Transverse colon (tissue), 4 donors: ENCODE data around the gene LDHD. TPM values are rescaled to one million over a fixed set of nuclear protein-coding genes. Genes with fewer than 3 reads are reported as not detected.
A peak's percentile ranks its signal among the peaks of the same experiment; 100 is the strongest.

Source experiments
- DNase-seq: peaks from one replicate; pipeline ENCODE4 v3.0.0-alpha.2; 2019
- H3K27ac ChIP-seq, 4 donors: fragments of 200-600 bp; sonication (generic); 2 replicates each; pipeline ENCODE4 v1.5.1; 2016 to 2018; ENCODE audit warnings: inconsistent platforms in 4 of 4
- H3K27me3 ChIP-seq: fragments of 200-600 bp; sonication (generic); 2 replicates; pipeline ENCODE4 v1.5.1; 2017; ENCODE audit warnings: inconsistent platforms
- H3K36me3 ChIP-seq, 4 donors: fragments of 200-600 bp; sonication (generic); 2 replicates each; pipeline ENCODE4 v1.5.1; 2017 to 2019; ENCODE audit warnings: inconsistent platforms in 4 of 4
- H3K4me1 ChIP-seq, 4 donors: fragments of 200-600 bp; sonication (generic); 2 replicates each; pipeline ENCODE4 v1.5.1; 2017 to 2020; ENCODE audit warnings: inconsistent platforms in 4 of 4
- H3K4me3 ChIP-seq, 4 donors: fragments of 200-600 bp; sonication (generic); 1 replicate in 1 of 4; 2 replicates in 3 of 4; pipeline versions ENCODE4 v1.5.1 to v1.6.1; 2017 to 2019; ENCODE audit warnings: inconsistent platforms in 4 of 4
- H3K9me3 ChIP-seq, 2 donors: fragments of 200-600 bp; sonication (generic); 2 replicates each; pipeline ENCODE4 v1.5.1; 2017 to 2019; ENCODE audit warnings: inconsistent platforms in 2 of 2
- CTCF ChIP-seq, 5 experiments: fragments of 200-600 bp in 3 of 5; fragments of 450-650 bp in 2 of 5; sonication (generic) in 3 of 5; IDR thresholded peaks; 1 replicate in 2 of 5; 2 replicates in 3 of 5; pipeline ENCODE4 v1.5.1; 2016 to 2017; ENCODE audit warnings: antibody characterized with exemption in 5 of 5, inconsistent platforms in 3 of 5, mild to moderate bottlenecking in 2 of 5, moderate library complexity in 1 of 5
- EP300 ChIP-seq: sonication (generic); formaldehyde crosslinking; IDR thresholded peaks from one replicate; pipeline ENCODE4 v1.6.1; 2017; ENCODE audit warnings: antibody characterized with exemption, low read depth
- POLR2A ChIP-seq: fragments of 450-650 bp; IDR thresholded peaks from one replicate; pipeline ENCODE4 v1.6.1; 2016; ENCODE audit warnings: antibody characterized with exemption, mild to moderate bottlenecking, moderate library complexity
- POLR2AphosphoS5 ChIP-seq, 3 donors: sonication (generic); formaldehyde crosslinking; IDR thresholded peaks; one replicate each; pipeline ENCODE4 v1.6.1; 2016; ENCODE audit warnings: antibody characterized with exemption in 3 of 3
- WGBS, 2 donors: methylation state at CpG; one replicate each; pipeline ENCODE4 v1.1.5; 2018; ENCODE audit warnings: low coverage in 1 of 2; 5-methylcytosine and 5-hydroxymethylcytosine counted together
- in situ Hi-C, 4 donors: fragments of 200-750 bp; cut with MboI; loops; one replicate each; pipeline versions ENCODE4 v1.15.0 to v1.15.1; 2017; ENCODE audit warnings: low sequenced_read_pairs in 3 of 4, low pct_ligation_motif_present in 1 of 4, low pct_unique_long_range_greater_than_20kb in 1 of 4
- intact Hi-C: fragments of 100-400 bp; cut with DNase I; formaldehyde crosslinking; loops from one replicate; pipeline ENCODE4 v1.15.1; 2023; ENCODE audit warnings: low total_unique reads
- total RNA-seq, 4 donors: library from RNA; depleted of rRNA; stranded (reverse); fragments of >200 nt; gene quantifications; one replicate each; pipeline ENCODE4 v1.1.0, GENCODE V29; 2016

The LDHD gene
- total RNA-seq, 4 donors from 2014 or later, result 38.4 to 198 (median 104) TPM

DNA sequence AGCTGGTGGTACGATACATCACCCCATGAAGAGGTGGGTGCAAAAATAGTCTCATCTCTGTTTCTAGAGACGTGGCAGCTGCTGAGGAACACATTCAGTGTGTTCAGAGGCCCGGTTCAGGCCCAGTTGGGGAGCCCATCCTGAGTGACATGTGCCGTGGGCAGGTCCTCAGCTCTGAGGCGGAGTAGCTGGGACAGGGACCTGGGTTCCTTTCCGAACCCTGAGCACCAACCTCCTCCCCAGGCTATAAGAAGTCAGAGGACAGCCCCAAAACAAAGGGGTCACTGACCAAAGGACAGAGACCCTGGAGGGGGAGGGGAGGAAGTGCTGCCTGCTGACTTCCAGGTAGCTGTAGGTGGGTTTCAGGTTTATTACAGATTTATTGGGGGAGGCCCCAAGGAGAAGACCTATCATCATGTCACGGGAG is 5.1 kb downstream of the LDHD start:
- intact Hi-C loops (loop anchor here (1.0 kb wide), 1 partner anchor 113 kb away; no protein-coding TSS in a partner anchor), in situ Hi-C loops (loop anchor here in 1 of 4 donors (25.0 kb wide), 1 partner anchor 399 kb away; the partner anchor contains the start of gene MLKL)
- H3K27ac ChIP-seq, result peak overlapping the region; percentile 69 to 90 (median 80)
- 41% methylated on average over 7 of the region's 7 CpGs; no CpG with 5 or more reads in 1 of the 2 donors for WGBS, 2 donors
- no peaks in the 10 kb centered on the region for H3K27me3 ChIP-seq
- H3K4me1 ChIP-seq, result peaks cover 39 to 67% (median 46%) of the 10 kb centered on the region in 4 donors
- TF ChIP-seq POLR2AphosphoS5 (IDR thresholded peaks at IDR 0.05), result no peak
- TF ChIP-seq CTCF (IDR thresholded peaks at IDR 0.05), result peak in 2 of 5 experiments; percentile 6 to 7
- H3K9me3 ChIP-seq, result no peaks in the 10 kb centered on the region
- H3K36me3 ChIP-seq, result no peaks in the 10 kb centered on the region
- no peak for DNase-seq
- H3K4me3 ChIP-seq, result no peak overlapping the region

DNA sequence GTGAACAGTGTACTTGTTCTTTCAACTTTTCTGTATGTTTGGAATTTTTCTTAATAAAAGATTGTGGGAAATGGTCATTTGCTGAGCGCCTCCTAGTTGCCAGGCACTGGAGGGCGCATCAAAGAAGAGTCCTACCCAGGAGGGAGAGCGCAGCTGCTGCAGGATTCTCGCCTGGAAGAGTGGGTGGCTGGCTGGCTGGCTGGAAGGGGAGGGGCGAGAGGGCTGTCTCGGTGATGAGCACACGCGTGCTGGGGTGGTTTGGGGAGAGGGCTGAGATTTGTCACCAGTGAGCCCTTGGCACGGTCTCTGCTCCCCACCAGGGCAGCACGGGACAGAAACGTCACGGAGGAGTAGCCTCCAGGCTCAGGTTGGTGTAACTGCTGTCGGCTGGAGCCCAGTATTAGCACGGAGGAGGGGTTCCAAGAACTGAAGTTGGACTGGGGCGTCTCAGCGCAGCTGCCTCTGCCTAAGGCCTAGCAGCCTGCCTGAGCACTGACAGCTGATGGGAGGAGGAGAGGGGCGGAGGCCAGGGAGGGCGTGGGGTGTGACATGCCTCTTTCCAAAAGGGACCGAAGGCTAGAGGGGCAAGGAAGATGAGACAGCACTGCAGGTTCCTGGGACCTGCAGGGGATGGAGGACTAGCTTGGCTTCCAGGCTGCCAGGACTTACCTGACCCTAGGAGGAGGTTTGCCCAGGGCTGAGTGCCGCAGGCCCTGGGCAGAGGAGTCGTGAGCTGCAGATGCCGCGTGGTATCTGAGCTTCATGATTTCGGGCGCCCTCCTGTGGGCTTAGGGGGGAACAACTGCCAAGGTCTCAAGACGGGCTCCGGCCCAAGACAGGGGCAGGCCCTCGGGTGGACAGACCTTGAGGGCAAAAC is 5.7 kb downstream of the LDHD start:
- TF ChIP-seq POLR2AphosphoS5 (IDR thresholded peaks at IDR 0.05), result peak in 2 of 3 donors; percentile 47 to 55
- peak; percentile 17 for TF ChIP-seq POLR2A
- no peak for TF ChIP-seq EP300
- peak; percentile 89 to 96 (median 94) for TF ChIP-seq CTCF (IDR thresholded peaks at IDR 0.05)
- Histone ChIP-seq H3K27me3 (no peaks in the 10 kb centered on the region), H3K9me3 (no peaks in the 10 kb centered on the region), H3K36me3 (no peaks in the 10 kb centered on the region), H3K4me3 (peak overlapping the region in 2 of 4 donors; percentile 0 to 19), H3K27ac (peak overlapping the region; percentile 69 to 90 (median 80)), H3K4me1 (peaks cover 45 to 71% (median 48%) of the 10 kb centered on the region in 4 donors)
- WGBS, 2 donors, result 0 to 18% methylated on average over 1 to 28 of the region's 28 CpGs
- in situ Hi-C loops (loop anchor here in 1 of 4 donors (25.0 kb wide), 1 partner anchor 399 kb away; the partner anchor contains the start of gene MLKL), intact Hi-C loops (loop anchor here (1.0 kb wide), 1 partner anchor 113 kb away; no protein-coding TSS in a partner anchor)
- DNase-seq, result peak; percentile 94

GRCh38 chr16:75109732-75110243 is 6.8 kb downstream of the LDHD start:
- H3K36me3 ChIP-seq, result no peaks in the 10 kb centered on the region
- WGBS, 2 donors, result 29 to 83% methylated on average over 1 to 10 of the region's 10 CpGs
- in situ Hi-C loops (loop anchor here (5.0 to 25.0 kb wide), 3 partner anchors 107 to 397 kb away; partner anchors contain the start of genes ZNRF1 (in 2 of the 4) and MLKL (in 1 of the 4)), intact Hi-C loops (no loop called here)
- TF ChIP-seq CTCF (IDR thresholded peaks at IDR 0.05) (peak in 4 of 5 experiments; percentile 11 to 45 (median 14)), POLR2A (no peak), POLR2AphosphoS5 (IDR thresholded peaks at IDR 0.05) (peak in 2 of 3 donors; percentile 48 to 60)
- no peaks in the 10 kb centered on the region for H3K27me3 ChIP-seq
- peak overlapping the region; percentile 69 to 90 (median 80) for H3K27ac ChIP-seq
- H3K9me3 ChIP-seq, result no peaks in the 10 kb centered on the region
- no peak overlapping the region for H3K4me3 ChIP-seq
- H3K4me1 ChIP-seq, result peaks cover 45 to 75% (median 54%) of the 10 kb centered on the region in 4 donors
- peak; percentile 80 for DNase-seq
